Fibroblast of lung (primary cell): ENCODE measurements around the gene PRICKLE4.

Experiments
- EZH2 ChIP-seq: IDR thresholded peaks from 2 replicates; pipeline ENCODE4 v1.5.1; 2012; ENCODE audit warnings: low read length, control low read depth, mild to moderate bottlenecking; ENCODE audit errors: missing control alignments
- TF ChIP-seq, protein P1 (sequence below), 2 donors: IDR thresholded peaks in 1 of 2; conservative IDR thresholded peaks in 1 of 2; 1 replicate in 1 of 2; 2 replicates in 1 of 2; pipeline ENCODE4 v1.5.1; 2011 to 2012; ENCODE audit warnings: low read length in 2 of 2, control low read depth in 1 of 2, inconsistent platforms in 1 of 2, low read depth in 1 of 2, mild to moderate bottlenecking in 1 of 2

DNA sequence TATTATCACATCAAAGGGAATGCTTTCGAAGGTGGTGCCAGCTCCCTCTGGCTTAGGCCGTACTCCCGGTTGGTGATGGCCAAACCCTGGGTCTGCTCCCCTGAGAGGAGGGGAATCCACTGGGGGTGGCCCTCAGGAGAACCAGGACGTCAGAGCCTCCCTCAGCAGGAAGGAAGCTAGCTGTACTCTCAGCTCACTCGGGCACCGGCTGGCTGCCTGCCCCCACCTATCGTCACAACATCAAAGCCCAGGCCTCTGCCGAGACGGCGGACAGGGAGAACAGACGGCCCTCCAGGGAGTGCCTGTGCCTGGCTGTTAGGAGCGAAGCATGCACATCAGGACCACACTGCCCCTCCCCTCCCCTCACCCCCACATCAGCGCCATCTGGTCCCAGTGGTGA lies 24.2 kb upstream of the PRICKLE4 start:
- TF ChIP-seq, protein P1, sequence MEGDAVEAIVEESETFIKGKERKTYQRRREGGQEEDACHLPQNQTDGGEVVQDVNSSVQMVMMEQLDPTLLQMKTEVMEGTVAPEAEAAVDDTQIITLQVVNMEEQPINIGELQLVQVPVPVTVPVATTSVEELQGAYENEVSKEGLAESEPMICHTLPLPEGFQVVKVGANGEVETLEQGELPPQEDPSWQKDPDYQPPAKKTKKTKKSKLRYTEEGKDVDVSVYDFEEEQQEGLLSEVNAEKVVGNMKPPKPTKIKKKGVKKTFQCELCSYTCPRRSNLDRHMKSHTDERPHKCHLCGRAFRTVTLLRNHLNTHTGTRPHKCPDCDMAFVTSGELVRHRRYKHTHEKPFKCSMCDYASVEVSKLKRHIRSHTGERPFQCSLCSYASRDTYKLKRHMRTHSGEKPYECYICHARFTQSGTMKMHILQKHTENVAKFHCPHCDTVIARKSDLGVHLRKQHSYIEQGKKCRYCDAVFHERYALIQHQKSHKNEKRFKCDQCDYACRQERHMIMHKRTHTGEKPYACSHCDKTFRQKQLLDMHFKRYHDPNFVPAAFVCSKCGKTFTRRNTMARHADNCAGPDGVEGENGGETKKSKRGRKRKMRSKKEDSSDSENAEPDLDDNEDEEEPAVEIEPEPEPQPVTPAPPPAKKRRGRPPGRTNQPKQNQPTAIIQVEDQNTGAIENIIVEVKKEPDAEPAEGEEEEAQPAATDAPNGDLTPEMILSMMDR (conservative IDR thresholded peaks at IDR 0.05 in 1 of 2, IDR thresholded peaks at IDR 0.05 in 1 of 2; ENCODE audit: low read depth in 1 of 2, low read length in 2 of 2): no peak
- TF ChIP-seq EZH2: no peak
